ENCODE results near the gene NRM.
"Not testable (repeated sequence)": the region's sequence is repeated elsewhere in the genome, so short reads cannot be mapped to it uniquely, and the experiment has no call there.

NRM gene

GRCh38 chr6:30676660-30677285 is 14.0 kb downstream of the NRM start:
- DNase-seq (ENCODE audit: low spot score), result no peak
- ChIA-PET POLR2A (ENCODE audit: low non-redundant PET) (interaction anchor here (0.6 kb wide), 1 partner anchor 14 kb away, joined by 3 read pairs; no protein-coding TSS in a partner anchor), CTCF (interaction anchor here (2.9 kb wide), 1 partner anchor 54 kb away, joined by 13 read pairs; no protein-coding TSS in a partner anchor)
- H3K27ac ChIP-seq, result peak overlapping the region; percentile 97
- no peak for TF ChIP-seq CTCF (conservative IDR thresholded peaks at IDR 0.05; ENCODE audit: low read depth)

- CTCF ChIA-PET, result interaction anchor here (0.6 to 1.4 kb wide), 8 partner anchors 15 to 530 kb away, joined by 3 to 8 read pairs (median 3); no protein-coding TSS in a partner anchor
- TF ChIP-seq CTCF (conservative IDR thresholded peaks at IDR 0.05; ENCODE audit: low read depth), result peak; percentile 91
- POLR2A ChIA-PET (ENCODE audit: low non-redundant PET), result interaction anchor here (1.2 kb wide), 1 partner anchor 49 kb away, joined by 3 read pairs; no protein-coding TSS in a partner anchor
- H3K27ac ChIP-seq, result peak within 1 kb of the TSS; percentile 85
- peak; percentile 91 for DNase-seq (ENCODE audit: low spot score)
Measured at GRCh38 chr6:30672445-30673253, 18.1 kb downstream of the NRM start, which contains the start of gene DHX16. DHX16 (minus strand) TSS chr6:30673006; CDS start chr6:30672841, 165 bp downstream.

GRCh38 chr6:30670760-30671527 is 19.8 kb downstream of the NRM start:
- TF ChIP-seq CTCF (conservative IDR thresholded peaks at IDR 0.05; ENCODE audit: low read depth), result no peak
- ChIA-PET POLR2A (ENCODE audit: low non-redundant PET) (no interaction called here), CTCF (interaction anchor here (0.6 to 0.9 kb wide), 3 partner anchors 11 to 64 kb away, joined by 3 to 4 read pairs (median 3); no protein-coding TSS in a partner anchor)
- no peak for DNase-seq (ENCODE audit: low spot score)
- 0 out of 2 replicates have a peak overlapping the region, but pooled peaks have one; percentile 85 for H3K27ac ChIP-seq

GRCh38 chr6:30666300-30666699 is 24.5 kb downstream of the NRM start:
- POLR2A ChIA-PET (ENCODE audit: low non-redundant PET); CTCF ChIA-PET; H3K27ac ChIP-seq; DNase-seq (ENCODE audit: low spot score): not testable (repeated sequence)

GRCh38 chr6:30664994-30665767 is 25.6 kb downstream of the NRM start:
- TF ChIP-seq CTCF (conservative IDR thresholded peaks at IDR 0.05; ENCODE audit: low read depth), result no peak
- DNase-seq (ENCODE audit: low spot score), result no peak
- ChIA-PET CTCF (interaction anchor here (0.7 to 1.0 kb wide), 3 partner anchors 14 to 415 kb away, joined by 3 to 5 read pairs (median 3); no protein-coding TSS in a partner anchor), POLR2A (ENCODE audit: low non-redundant PET) (no interaction called here)
- H3K27ac ChIP-seq, result no peak overlapping the region

GRCh38 chr6:30657922-30658321 is 32.9 kb downstream of the NRM start:
- CTCF ChIA-PET, result interaction anchor here (0.7 kb wide), 1 partner anchor 41 kb away, joined by 3 read pairs; no protein-coding TSS in a partner anchor
- H3K27ac ChIP-seq; POLR2A ChIA-PET (ENCODE audit: low non-redundant PET): not testable (repeated sequence)

More at GRCh38 chr6:30657922-30658321, 32.9 kb downstream of the NRM start:
- not testable (repeated sequence) for DNase-seq (ENCODE audit: low spot score)
